A549 (cell line): ENCODE data around the gene NEDD8. TPM values are rescaled to one million over a fixed set of nuclear protein-coding genes. Genes with fewer than 3 reads are reported as not detected.
A peak's percentile ranks its signal among the peaks of the same experiment; 100 is the strongest.

Experiments used
- ATAC-seq, 2 experiments: fragments of 200-7000 bp in 1 of 2; fragments of >200 bp in 1 of 2; cut with Nextera tagmentation in 1 of 2; cut with Tn5 transposase in 1 of 2; 3 replicates each; pipeline versions ENCODE4 v1.8.0 to v1.9.1; 2018 to 2020; ENCODE audit warnings: mild to moderate bottlenecking in 1 of 2, moderate library complexity in 1 of 2
- CTCF ChIA-PET: fragments of 300-600 bp; sonication (Branson Sonifier 250); formaldehyde crosslinking; extraction: SDS; loops from one replicate; lab custom pipeline; 2021; ENCODE audit warnings: antibody characterized with exemption, inconsistent platforms; lab: Yijun Ruan, JAX
- POLR2A ChIA-PET: fragments of 350-600 bp; formaldehyde crosslinking; extraction: SDS; loops from one replicate; lab custom pipeline; 2021; ENCODE audit warnings: antibody characterized with exemption, inconsistent platforms; lab: Yijun Ruan, JAX
- DNase-seq, 2 experiments: peaks; one replicate each; pipeline versions ENCODE4 v3.0.0 to v3.0.0-alpha.2; 2011 to 2016; ENCODE audit warnings: low read depth in 1 of 2, low spot score in 1 of 2
- FAIRE-seq: peaks from 2 replicates; lab custom pipeline; 2011; peaks lifted over from hg19 to GRCh38; lab: Jason Lieb, UNC
- H3K27ac ChIP-seq, 2 experiments: fragments of >200 bp; sonication (Bioruptor Twin); formaldehyde crosslinking; 3 replicates each; pipeline ENCODE4 v1.5.1; 2016 to 2017
- H3K4me1 ChIP-seq: fragments of >200 bp; sonication (Bioruptor Twin); formaldehyde crosslinking; 3 replicates; pipeline ENCODE4 v1.6.1; 2016
- H3K4me2 ChIP-seq: fragments of >200 bp; sonication (Bioruptor Twin); formaldehyde crosslinking; 3 replicates; pipeline ENCODE4 v1.6.1; 2016
- H3K4me3 ChIP-seq: fragments of >200 bp; sonication (Bioruptor Twin); formaldehyde crosslinking; 3 replicates; pipeline ENCODE4 v1.5.1; 2016
- H3K9me3 ChIP-seq: fragments of >200 bp; sonication (Bioruptor Twin); formaldehyde crosslinking; 3 replicates; pipeline ENCODE4 v1.6.1; 2016
- BHLHE40 ChIP-seq: IDR thresholded peaks from 2 replicates; pipeline ENCODE4 v1.6.1; 2012; ENCODE audit warnings: low read depth, low read length, inconsistent platforms
- CBX2 ChIP-seq: fragments of 200-600 bp; sonication (generic); IDR thresholded peaks from 2 replicates; pipeline ENCODE4 v1.6.1; 2016; ENCODE audit warnings: low read depth, mild to moderate bottlenecking, borderline replicate concordance
- CEBPB ChIP-seq, 2 experiments: fragments of >200 bp in 1 of 2; sonication (Bioruptor Twin) in 1 of 2; formaldehyde crosslinking in 1 of 2; IDR thresholded peaks; 2 replicates each; pipeline ENCODE4 v1.6.1; 2012 to 2016
- EHMT2 ChIP-seq: fragments of 200-600 bp; sonication (generic); IDR thresholded peaks from 2 replicates; pipeline ENCODE4 v1.6.1; 2016; ENCODE audit warnings: antibody characterized with exemption, low read depth, mild to moderate bottlenecking, moderate library complexity
- FOSL2 ChIP-seq, 2 experiments: fragments of 450-650 bp in 1 of 2; fragments of >200 bp in 1 of 2; sonication (Bioruptor Twin) in 1 of 2; formaldehyde crosslinking; IDR thresholded peaks; 2 replicates each; pipeline versions ENCODE4 v1.5.0 to v1.6.1; 2016 to 2020; ENCODE audit warnings: mild to moderate bottlenecking in 1 of 2, moderate library complexity in 1 of 2
- GATA3 ChIP-seq: IDR thresholded peaks from 2 replicates; pipeline ENCODE4 v1.6.1; 2012; ENCODE audit warnings: borderline replicate concordance
- HOXA7 ChIP-seq: fragments of 250-450 bp; sonication (Bioruptor Pico); IDR thresholded peaks from 2 replicates; pipeline ENCODE4 v1.5.0; 2020; ENCODE audit warnings: mild to moderate bottlenecking, moderate library complexity
- HOXB5 ChIP-seq: fragments of 250-450 bp; sonication (Bioruptor Pico); IDR thresholded peaks from 2 replicates; pipeline ENCODE4 v1.5.0; 2020; ENCODE audit warnings: mild to moderate bottlenecking, moderate library complexity
- KDM5A ChIP-seq: fragments of 200-600 bp; sonication (generic); IDR thresholded peaks from 2 replicates; pipeline ENCODE4 v1.6.1; 2016; ENCODE audit warnings: antibody characterized with exemption, mild to moderate bottlenecking
- NPAS2 ChIP-seq: fragments of 250-450 bp; sonication (Bioruptor Pico); IDR thresholded peaks from 2 replicates; pipeline ENCODE4 v1.8.0; 2022; ENCODE audit warnings: mild to moderate bottlenecking, moderate library complexity, borderline replicate concordance
- RNF2 ChIP-seq: fragments of 200-600 bp; sonication (generic); IDR thresholded peaks from 2 replicates; pipeline ENCODE4 v1.6.1; 2016; ENCODE audit warnings: low read depth, mild to moderate bottlenecking, antibody characterized with exemption, moderate library complexity, borderline replicate concordance
- SREBF2 ChIP-seq: fragments of 450-650 bp; IDR thresholded peaks from 2 replicates; pipeline ENCODE4 v1.6.1; 2014; ENCODE audit warnings: mild to moderate bottlenecking, moderate library complexity
- ZSCAN20 ChIP-seq: fragments of 250-450 bp; sonication (Bioruptor Pico); IDR thresholded peaks from 2 replicates; pipeline ENCODE4 v1.8.0; 2022; ENCODE audit warnings: mild to moderate bottlenecking, moderate library complexity
- WGBS: methylation state at CpG from one replicate; pipeline ENCODE4 v1.1.6; 2017; ENCODE audit errors: missing lambda C conversion rate; 5-methylcytosine and 5-hydroxymethylcytosine counted together
- polyA plus RNA-seq, 4 experiments: library from polyadenylated mRNA; depleted of rRNA in 3 of 4; stranded (reverse); fragments of >200 nt; fragmentation: RNase III in 1 of 4; extraction: RNeasy Plus Mini Kit Qiagen cat#74134 plus additional on column Dnase treatment in 1 of 4; gene quantifications; 2 replicates in 3 of 4; 3 replicates in 1 of 4; pipeline ENCODE4 v1.2.3, GENCODE V29; 2011 to 2017
- TF ChIP-seq, protein P1 (sequence below): fragments of >200 bp; sonication (Bioruptor Twin); formaldehyde crosslinking; IDR thresholded peaks from 3 replicates; pipeline ENCODE4 v1.6.1; 2016
- TF ChIP-seq, protein P2 (sequence below): IDR thresholded peaks from 2 replicates; pipeline ENCODE4 v1.6.1; 2012; ENCODE audit warnings: low read depth, borderline replicate concordance
- TF ChIP-seq, protein P3 (sequence below): fragments of >200 bp; sonication (Bioruptor Twin); formaldehyde crosslinking; IDR thresholded peaks from 3 replicates; pipeline ENCODE4 v1.5.1; 2016
- TF ChIP-seq, protein P4 (sequence below): fragments of 200-600 bp; sonication (generic); IDR thresholded peaks from 2 replicates; pipeline ENCODE4 v1.6.1; 2016; ENCODE audit warnings: antibody characterized with exemption, mild to moderate bottlenecking, moderate library complexity

NEDD8 gene
- polyA plus RNA-seq, 2 of the 4 experiments (the other 2 are of a cell fraction): 433 to 589 TPM

DNA sequence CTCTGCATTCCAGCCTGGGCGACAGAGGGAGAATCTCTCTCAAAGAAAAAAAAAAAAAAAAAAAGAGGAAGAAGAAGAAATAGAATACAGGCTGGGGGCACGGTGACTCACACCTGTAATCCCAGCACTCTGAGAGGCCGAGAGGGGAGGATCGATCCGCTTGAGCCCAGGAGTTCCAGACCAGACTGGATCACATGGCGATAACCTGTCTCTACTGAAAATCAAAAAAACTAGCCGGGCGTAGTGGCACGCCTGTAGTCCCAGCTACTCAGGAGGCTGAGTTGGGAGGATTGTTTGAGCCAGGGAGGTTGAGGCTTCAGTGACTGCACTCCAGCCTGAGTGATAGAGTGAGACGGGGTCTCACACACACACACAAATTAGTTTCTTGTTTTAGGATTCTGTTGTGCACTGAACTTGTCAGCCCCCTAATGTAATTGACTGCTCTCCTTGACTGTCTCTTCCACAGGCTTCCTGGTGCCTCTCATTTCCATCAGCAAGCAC lies 11.2 kb upstream of the NEDD8 start:
- ChIA-PET CTCF (interaction anchor here (0.7 to 21.7 kb wide), 29 partner anchors 10 to 200 kb away, joined by 3 to 601 read pairs (median 7); partner anchors contain the start of genes CIDEB, DHRS1, GMPR2 and IPO4), POLR2A (interaction anchor here (0.8 to 2.5 kb wide), 12 partner anchors 8 to 194 kb away, joined by 3 to 53 read pairs (median 16); partner anchors contain the start of genes CBLN3, CHMP4A, CIDEB and DHRS1)

DNA sequence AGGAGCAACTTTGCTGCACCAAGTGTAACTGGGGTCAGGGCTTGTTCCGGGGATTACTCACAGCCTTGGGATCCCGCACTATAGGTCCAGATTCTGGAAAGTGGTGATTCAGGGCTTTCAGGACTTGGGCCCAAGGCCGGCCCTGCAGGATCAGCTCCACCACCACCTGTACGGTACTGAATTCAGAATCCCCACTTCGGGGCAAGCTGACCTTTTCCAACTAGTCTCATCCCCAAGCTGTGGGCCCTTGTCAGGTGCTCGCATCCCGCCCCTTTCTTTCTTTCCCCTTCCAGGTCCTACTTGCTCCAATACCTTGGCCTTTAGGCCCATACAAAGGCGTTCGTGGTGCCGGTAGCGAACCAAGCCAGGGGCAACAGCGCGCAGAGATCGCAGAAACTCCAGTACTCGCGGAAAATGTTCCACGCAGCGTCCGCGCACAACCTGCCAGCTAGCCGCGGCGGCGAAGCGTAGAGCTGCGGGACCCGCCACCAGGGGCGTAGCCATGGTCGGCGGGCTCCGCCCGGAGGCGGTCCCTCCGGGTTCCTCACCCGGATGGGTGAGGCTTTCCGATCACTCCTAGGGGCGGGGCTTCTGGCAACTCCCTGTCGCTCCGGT lies 9.8 kb upstream of the NEDD8 start:
- Histone ChIP-seq H3K4me2 (peak overlapping the region; percentile 78), H3K4me3 (peak overlapping the region; percentile 64), H3K27ac (peak overlapping the region; percentile 89 to 99), H3K9me3 (no peaks in the 10 kb centered on the region), H3K4me1 (peaks cover 11% of the 10 kb centered on the region)
- DNase-seq (peak in 1 of 2 experiments; percentile 97), FAIRE-seq (no peak), ATAC-seq (peak; percentile 89 to 93)
- ChIA-PET POLR2A (interaction anchor here (0.6 to 2.5 kb wide), 32 partner anchors 8 to 200 kb away, joined by 3 to 53 read pairs (median 5); partner anchors contain the start of genes CBLN3, CHMP4A, CIDEB and DHRS1), CTCF (interaction anchor here (0.6 to 21.7 kb wide), 32 partner anchors 9 to 195 kb away, joined by 3 to 601 read pairs (median 5); partner anchors contain the start of genes CIDEB, DHRS1, GMPR2 and IPO4)
- WGBS: 6% methylated on average over 17 of the region's 39 CpGs
- TF ChIP-seq HOXA7 (CRISPR knock-in tag) (no peak), EHMT2 (no peak), SREBF2 (no peak), HOXB5 (no peak), BHLHE40 (no peak), CBX2 (no peak), GATA3 (no peak), NPAS2 (CRISPR knock-in tag) (no peak), CEBPB (IDR thresholded peaks at IDR 0.05) (no peak)
- TF ChIP-seq, protein P1, sequence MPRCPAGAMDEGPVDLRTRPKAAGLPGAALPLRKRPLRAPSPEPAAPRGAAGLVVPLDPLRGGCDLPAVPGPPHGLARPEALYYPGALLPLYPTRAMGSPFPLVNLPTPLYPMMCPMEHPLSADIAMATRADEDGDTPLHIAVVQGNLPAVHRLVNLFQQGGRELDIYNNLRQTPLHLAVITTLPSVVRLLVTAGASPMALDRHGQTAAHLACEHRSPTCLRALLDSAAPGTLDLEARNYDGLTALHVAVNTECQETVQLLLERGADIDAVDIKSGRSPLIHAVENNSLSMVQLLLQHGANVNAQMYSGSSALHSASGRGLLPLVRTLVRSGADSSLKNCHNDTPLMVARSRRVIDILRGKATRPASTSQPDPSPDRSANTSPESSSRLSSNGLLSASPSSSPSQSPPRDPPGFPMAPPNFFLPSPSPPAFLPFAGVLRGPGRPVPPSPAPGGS: no peak
- TF ChIP-seq, protein P2, sequence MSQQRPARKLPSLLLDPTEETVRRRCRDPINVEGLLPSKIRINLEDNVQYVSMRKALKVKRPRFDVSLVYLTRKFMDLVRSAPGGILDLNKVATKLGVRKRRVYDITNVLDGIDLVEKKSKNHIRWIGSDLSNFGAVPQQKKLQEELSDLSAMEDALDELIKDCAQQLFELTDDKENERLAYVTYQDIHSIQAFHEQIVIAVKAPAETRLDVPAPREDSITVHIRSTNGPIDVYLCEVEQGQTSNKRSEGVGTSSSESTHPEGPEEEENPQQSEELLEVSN: no peak
- TF ChIP-seq, protein P3, sequence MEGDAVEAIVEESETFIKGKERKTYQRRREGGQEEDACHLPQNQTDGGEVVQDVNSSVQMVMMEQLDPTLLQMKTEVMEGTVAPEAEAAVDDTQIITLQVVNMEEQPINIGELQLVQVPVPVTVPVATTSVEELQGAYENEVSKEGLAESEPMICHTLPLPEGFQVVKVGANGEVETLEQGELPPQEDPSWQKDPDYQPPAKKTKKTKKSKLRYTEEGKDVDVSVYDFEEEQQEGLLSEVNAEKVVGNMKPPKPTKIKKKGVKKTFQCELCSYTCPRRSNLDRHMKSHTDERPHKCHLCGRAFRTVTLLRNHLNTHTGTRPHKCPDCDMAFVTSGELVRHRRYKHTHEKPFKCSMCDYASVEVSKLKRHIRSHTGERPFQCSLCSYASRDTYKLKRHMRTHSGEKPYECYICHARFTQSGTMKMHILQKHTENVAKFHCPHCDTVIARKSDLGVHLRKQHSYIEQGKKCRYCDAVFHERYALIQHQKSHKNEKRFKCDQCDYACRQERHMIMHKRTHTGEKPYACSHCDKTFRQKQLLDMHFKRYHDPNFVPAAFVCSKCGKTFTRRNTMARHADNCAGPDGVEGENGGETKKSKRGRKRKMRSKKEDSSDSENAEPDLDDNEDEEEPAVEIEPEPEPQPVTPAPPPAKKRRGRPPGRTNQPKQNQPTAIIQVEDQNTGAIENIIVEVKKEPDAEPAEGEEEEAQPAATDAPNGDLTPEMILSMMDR: no peak

More for the DNA sequence above, 11.2 kb upstream of the NEDD8 start:
- 68% methylated on average over 10 of the region's 10 CpGs for WGBS
- ATAC-seq (no peak), DNase-seq (no peak), FAIRE-seq (no peak)
- TF ChIP-seq, protein P2: no peak
- TF ChIP-seq, protein P1: no peak
- TF ChIP-seq ZSCAN20: no peak
- TF ChIP-seq, protein P3: no peak
- TF ChIP-seq, protein P4, sequence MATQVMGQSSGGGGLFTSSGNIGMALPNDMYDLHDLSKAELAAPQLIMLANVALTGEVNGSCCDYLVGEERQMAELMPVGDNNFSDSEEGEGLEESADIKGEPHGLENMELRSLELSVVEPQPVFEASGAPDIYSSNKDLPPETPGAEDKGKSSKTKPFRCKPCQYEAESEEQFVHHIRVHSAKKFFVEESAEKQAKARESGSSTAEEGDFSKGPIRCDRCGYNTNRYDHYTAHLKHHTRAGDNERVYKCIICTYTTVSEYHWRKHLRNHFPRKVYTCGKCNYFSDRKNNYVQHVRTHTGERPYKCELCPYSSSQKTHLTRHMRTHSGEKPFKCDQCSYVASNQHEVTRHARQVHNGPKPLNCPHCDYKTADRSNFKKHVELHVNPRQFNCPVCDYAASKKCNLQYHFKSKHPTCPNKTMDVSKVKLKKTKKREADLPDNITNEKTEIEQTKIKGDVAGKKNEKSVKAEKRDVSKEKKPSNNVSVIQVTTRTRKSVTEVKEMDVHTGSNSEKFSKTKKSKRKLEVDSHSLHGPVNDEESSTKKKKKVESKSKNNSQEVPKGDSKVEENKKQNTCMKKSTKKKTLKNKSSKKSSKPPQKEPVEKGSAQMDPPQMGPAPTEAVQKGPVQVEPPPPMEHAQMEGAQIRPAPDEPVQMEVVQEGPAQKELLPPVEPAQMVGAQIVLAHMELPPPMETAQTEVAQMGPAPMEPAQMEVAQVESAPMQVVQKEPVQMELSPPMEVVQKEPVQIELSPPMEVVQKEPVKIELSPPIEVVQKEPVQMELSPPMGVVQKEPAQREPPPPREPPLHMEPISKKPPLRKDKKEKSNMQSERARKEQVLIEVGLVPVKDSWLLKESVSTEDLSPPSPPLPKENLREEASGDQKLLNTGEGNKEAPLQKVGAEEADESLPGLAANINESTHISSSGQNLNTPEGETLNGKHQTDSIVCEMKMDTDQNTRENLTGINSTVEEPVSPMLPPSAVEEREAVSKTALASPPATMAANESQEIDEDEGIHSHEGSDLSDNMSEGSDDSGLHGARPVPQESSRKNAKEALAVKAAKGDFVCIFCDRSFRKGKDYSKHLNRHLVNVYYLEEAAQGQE: no peak
- no peak for TF ChIP-seq KDM5A
- TF ChIP-seq RNF2: no peak
- TF ChIP-seq FOSL2 (IDR thresholded peaks at IDR 0.05): no peak
- TF ChIP-seq FOSL2 (CRISPR knock-in tag; IDR thresholded peaks at IDR 0.05): no peak
- no peak for TF ChIP-seq CEBPB (IDR thresholded peaks at IDR 0.05)
- H3K4me1 ChIP-seq: peaks cover 11% of the 10 kb centered on the region
- peak overlapping the region; percentile 78 for H3K4me2 ChIP-seq
- peak overlapping the region; percentile 89 to 99 for H3K27ac ChIP-seq
- H3K4me3 ChIP-seq: peak overlapping the region; percentile 64
- H3K9me3 ChIP-seq: no peaks in the 10 kb centered on the region
